ENCODE measurements around the gene ZNF608.

GRCh38 chr5:124761010-124761409 is 14.6 kb upstream of the ZNF608 start:
- TF ChIP-seq, protein P1, sequence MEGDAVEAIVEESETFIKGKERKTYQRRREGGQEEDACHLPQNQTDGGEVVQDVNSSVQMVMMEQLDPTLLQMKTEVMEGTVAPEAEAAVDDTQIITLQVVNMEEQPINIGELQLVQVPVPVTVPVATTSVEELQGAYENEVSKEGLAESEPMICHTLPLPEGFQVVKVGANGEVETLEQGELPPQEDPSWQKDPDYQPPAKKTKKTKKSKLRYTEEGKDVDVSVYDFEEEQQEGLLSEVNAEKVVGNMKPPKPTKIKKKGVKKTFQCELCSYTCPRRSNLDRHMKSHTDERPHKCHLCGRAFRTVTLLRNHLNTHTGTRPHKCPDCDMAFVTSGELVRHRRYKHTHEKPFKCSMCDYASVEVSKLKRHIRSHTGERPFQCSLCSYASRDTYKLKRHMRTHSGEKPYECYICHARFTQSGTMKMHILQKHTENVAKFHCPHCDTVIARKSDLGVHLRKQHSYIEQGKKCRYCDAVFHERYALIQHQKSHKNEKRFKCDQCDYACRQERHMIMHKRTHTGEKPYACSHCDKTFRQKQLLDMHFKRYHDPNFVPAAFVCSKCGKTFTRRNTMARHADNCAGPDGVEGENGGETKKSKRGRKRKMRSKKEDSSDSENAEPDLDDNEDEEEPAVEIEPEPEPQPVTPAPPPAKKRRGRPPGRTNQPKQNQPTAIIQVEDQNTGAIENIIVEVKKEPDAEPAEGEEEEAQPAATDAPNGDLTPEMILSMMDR (IDR thresholded peaks at IDR 0.05): no peak
- TF ChIP-seq EZH2phosphoT487 (IDR thresholded peaks at IDR 0.05): no peak

All from neural progenitor cell (in vitro differentiated cells).